ENCODE results near the gene TMCC3. TPM values are rescaled to one million over a fixed set of nuclear protein-coding genes. Genes with fewer than 3 reads are reported as not detected.

Gene TMCC3
- total and polyA plus RNA-seq, 2 of the 13 experiments (the other 11 are each of a cell fraction or from before 2014, with no cell fraction given) = not detected

GRCh38 chr12:94656556-94656955 is 6.2 kb upstream of the TMCC3 start:
- ATAC-seq = no peak
- no peaks in the 10 kb centered on the region for H3K36me3 ChIP-seq (replicated peaks in 1 of 2; ENCODE audit: control insufficient read depth in 1 of 2, insufficient read depth in 2 of 2, low read length in 2 of 2)
- in situ Hi-C loops (cut with HindIII; ENCODE audit: extremely low pct_ligation_motif_present, low pct_unique_long_range_greater_than_20kb) = no loop called here
- H3K4me2 ChIP-seq (ENCODE audit: low read depth, low read length) = no peak overlapping the region
- H3K79me2 ChIP-seq (ENCODE audit: insufficient read depth, low read length) = no peaks in the 10 kb centered on the region
- H2AFZ ChIP-seq (ENCODE audit: low read length) = no peak overlapping the region
- no peak overlapping the region for H3K9ac ChIP-seq (ENCODE audit: insufficient read depth, low read depth, low read length)
- no peaks in the 10 kb centered on the region for H3K9me3 ChIP-seq (ENCODE audit: low read length)
- POLR2A ChIA-PET = no interaction called here
- CTCF ChIA-PET (ENCODE audit: low intra/inter-chr PET ratio, low total read pairs) = no interaction called here
- FAIRE-seq = no peak
- peaks cover 0 to 19% of the 10 kb centered on the region in 2 experiments; a peak in 2 of 5 replicates for H3K27me3 ChIP-seq (ENCODE audit: control insufficient read depth in 1 of 2, insufficient read depth in 2 of 2, low read length in 2 of 2)
- no peaks in the 10 kb centered on the region for H4K20me1 ChIP-seq (ENCODE audit: insufficient read depth, low read length)
- H3K4me3 ChIP-seq (replicated peaks in 1 of 3; ENCODE audit: insufficient read depth in 1 of 3, low read depth in 2 of 3, low read length in 3 of 3) = no peak overlapping the region
- no TSS peak for BruUV-seq (replicated peaks)
- intact Hi-C loops (cut with micrococcal nuclease; ENCODE audit: unreplicated experiment) = loop anchor here (10.0 kb wide), 1 partner anchor 178 kb away; no protein-coding TSS in a partner anchor
- no peak for DNase-seq (ENCODE audit: low spot score)
- TF ChIP-seq TFDP1 (CRISPR knock-in tag; IDR thresholded peaks at IDR 0.05; ENCODE audit: borderline replicate concordance) (no peak), FOXJ3 (CRISPR knock-in tag; IDR thresholded peaks at IDR 0.05; ENCODE audit: borderline replicate concordance) (no peak), ZNF557 (CRISPR knock-in tag; IDR thresholded peaks at IDR 0.05) (no peak), ATRX (CRISPR knock-in tag; IDR thresholded peaks at IDR 0.05; ENCODE audit: borderline replicate concordance) (no peak), ZMYM4 (CRISPR knock-in tag; IDR thresholded peaks at IDR 0.05) (no peak), NFE2 (CRISPR knock-in tag; IDR thresholded peaks at IDR 0.05) (no peak), PRDM4 (CRISPR knock-in tag; IDR thresholded peaks at IDR 0.05; ENCODE audit: borderline replicate concordance) (no peak), KDM1A (CRISPR knock-in tag; IDR thresholded peaks at IDR 0.05) (no peak), TAF1 (CRISPR knock-in tag; IDR thresholded peaks at IDR 0.05) (no peak), TBP (CRISPR knock-in tag; IDR thresholded peaks at IDR 0.05) (no peak), E2F2 (CRISPR knock-in tag; IDR thresholded peaks at IDR 0.05; ENCODE audit: borderline replicate concordance) (no peak), ATAD3A (CRISPR knock-in tag; IDR thresholded peaks at IDR 0.05) (no peak), ELF1 (CRISPR knock-in tag; IDR thresholded peaks at IDR 0.05) (no peak), AHDC1 (CRISPR knock-in tag; IDR thresholded peaks at IDR 0.05; ENCODE audit: borderline replicate concordance) (no peak), ZNF138 (CRISPR knock-in tag; IDR thresholded peaks at IDR 0.05; ENCODE audit: low read depth) (no peak)
- no peaks in the 10 kb centered on the region for H3K4me1 ChIP-seq (ENCODE audit: insufficient read depth, low read length)
- 21% methylated on average over 2 of the region's 4 CpGs for WGBS (ENCODE audit: low lambda C conversion rate)
- no peak overlapping the region for H3K27ac ChIP-seq (ENCODE audit: extremely low read length, insufficient read depth, low read length)
